ENCODE results near the gene HERC2.

DNA sequence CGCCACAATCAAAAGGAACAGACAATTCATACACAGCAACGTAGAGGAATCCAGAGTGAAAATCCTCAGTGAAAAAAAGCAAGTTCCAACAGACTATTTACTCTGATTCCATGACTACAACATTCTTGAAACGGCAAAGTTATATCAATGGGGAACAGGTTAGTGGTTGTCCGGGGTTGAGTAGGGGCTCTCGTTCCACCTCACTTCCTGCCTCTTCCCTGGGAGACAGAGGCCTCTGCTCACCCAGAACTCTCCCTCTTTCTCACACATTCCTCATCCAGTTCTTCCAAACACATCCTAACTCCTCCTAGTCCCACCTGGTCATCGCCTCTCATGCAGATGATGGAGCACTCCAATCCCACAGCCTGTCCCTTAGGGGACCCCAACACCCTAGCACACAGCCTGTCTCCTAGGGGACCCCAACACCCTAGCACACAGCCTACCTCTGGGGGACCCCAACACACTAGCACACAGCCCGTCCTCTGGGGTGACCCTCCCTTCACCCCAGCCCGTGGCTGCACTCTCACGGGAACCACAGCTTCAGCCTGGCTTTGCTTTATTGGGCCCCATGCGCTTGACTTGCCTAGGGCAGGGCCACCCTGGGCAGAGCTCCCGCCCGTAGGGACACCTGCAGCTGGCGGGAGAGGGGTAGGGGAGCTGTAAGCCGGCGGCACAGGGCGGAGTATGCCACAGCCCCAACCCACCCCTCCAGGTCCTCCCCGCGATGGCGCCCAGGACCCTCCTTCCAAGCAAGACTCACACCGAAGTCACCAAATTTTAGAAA is 228.0 kb downstream of the HERC2 start:
- TF ChIP-seq, protein P1, sequence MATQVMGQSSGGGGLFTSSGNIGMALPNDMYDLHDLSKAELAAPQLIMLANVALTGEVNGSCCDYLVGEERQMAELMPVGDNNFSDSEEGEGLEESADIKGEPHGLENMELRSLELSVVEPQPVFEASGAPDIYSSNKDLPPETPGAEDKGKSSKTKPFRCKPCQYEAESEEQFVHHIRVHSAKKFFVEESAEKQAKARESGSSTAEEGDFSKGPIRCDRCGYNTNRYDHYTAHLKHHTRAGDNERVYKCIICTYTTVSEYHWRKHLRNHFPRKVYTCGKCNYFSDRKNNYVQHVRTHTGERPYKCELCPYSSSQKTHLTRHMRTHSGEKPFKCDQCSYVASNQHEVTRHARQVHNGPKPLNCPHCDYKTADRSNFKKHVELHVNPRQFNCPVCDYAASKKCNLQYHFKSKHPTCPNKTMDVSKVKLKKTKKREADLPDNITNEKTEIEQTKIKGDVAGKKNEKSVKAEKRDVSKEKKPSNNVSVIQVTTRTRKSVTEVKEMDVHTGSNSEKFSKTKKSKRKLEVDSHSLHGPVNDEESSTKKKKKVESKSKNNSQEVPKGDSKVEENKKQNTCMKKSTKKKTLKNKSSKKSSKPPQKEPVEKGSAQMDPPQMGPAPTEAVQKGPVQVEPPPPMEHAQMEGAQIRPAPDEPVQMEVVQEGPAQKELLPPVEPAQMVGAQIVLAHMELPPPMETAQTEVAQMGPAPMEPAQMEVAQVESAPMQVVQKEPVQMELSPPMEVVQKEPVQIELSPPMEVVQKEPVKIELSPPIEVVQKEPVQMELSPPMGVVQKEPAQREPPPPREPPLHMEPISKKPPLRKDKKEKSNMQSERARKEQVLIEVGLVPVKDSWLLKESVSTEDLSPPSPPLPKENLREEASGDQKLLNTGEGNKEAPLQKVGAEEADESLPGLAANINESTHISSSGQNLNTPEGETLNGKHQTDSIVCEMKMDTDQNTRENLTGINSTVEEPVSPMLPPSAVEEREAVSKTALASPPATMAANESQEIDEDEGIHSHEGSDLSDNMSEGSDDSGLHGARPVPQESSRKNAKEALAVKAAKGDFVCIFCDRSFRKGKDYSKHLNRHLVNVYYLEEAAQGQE (IDR thresholded peaks at IDR 0.05; ENCODE audit: insufficient read depth in 1 of 2, low read depth in 2 of 2, low read length in 2 of 2), result no peak
- TF ChIP-seq POLR2AphosphoS5 (IDR thresholded peaks at IDR 0.05; ENCODE audit: low read depth, low read length) (no peak), TAF1 (IDR thresholded peaks at IDR 0.05; ENCODE audit: borderline replicate concordance, insufficient read depth, low read length) (no peak)

All from PFSK-1 (cell line).